Smooth muscle cell (in vitro differentiated cells): Measurements from ENCODE around the gene EIF4E3. TPM values are rescaled to one million over a fixed set of nuclear protein-coding genes. Genes with fewer than 3 reads are reported as not detected.

Experiments used
- DNase-seq: peaks from one replicate; lab custom pipeline; 2025; ENCODE audit not compliant: unreplicated experiment; lab: John Stamatoyannopoulos, UW
- H2AFZ ChIP-seq: fragments of 200-600 bp; sonication (generic); 2 replicates; pipeline ENCODE4 v1.6.0; 2016; ENCODE audit warnings: antibody characterized with exemption, low read depth, mild to moderate bottlenecking
- H3F3A ChIP-seq: fragments of 200-600 bp; sonication (generic); 2 replicates; pipeline ENCODE4 v1.6.0; 2017; ENCODE audit warnings: antibody characterized with exemption, low read depth
- H3K27ac ChIP-seq: fragments of 200-600 bp; sonication (generic); 2 replicates; pipeline ENCODE4 v1.5.1; 2016; ENCODE audit warnings: low read depth, mild to moderate bottlenecking
- H3K27me3 ChIP-seq: fragments of 200-600 bp; sonication (generic); 2 replicates; pipeline ENCODE4 v1.6.1; 2016; ENCODE audit warnings: low read depth, mild to moderate bottlenecking
- H3K36me3 ChIP-seq: fragments of 200-600 bp; sonication (generic); 2 replicates; pipeline ENCODE4 v1.5.1; 2016; ENCODE audit warnings: low read depth
- H3K4me1 ChIP-seq: fragments of 200-600 bp; sonication (generic); 2 replicates; pipeline ENCODE4 v1.5.1; 2016; ENCODE audit warnings: low read depth
- H3K4me2 ChIP-seq: fragments of 200-600 bp; sonication (generic); 2 replicates; pipeline ENCODE4 v1.6.0; 2016; ENCODE audit warnings: mild to moderate bottlenecking
- H3K4me3 ChIP-seq: fragments of 200-600 bp; sonication (generic); 2 replicates; pipeline ENCODE4 v1.5.1; 2016; ENCODE audit warnings: mild to moderate bottlenecking
- H3K79me2 ChIP-seq: fragments of 200-600 bp; sonication (generic); 2 replicates; pipeline ENCODE4 v1.6.0; 2016; ENCODE audit warnings: low read depth, mild to moderate bottlenecking
- H3K9ac ChIP-seq: fragments of 200-600 bp; sonication (generic); 2 replicates; pipeline ENCODE4 v1.6.0; 2016; ENCODE audit warnings: low read depth
- H3K9me3 ChIP-seq: fragments of 200-600 bp; sonication (generic); replicated peaks from 2 replicates; pipeline ENCODE4 v1.5.1; 2016; ENCODE audit warnings: low read depth
- H4K20me1 ChIP-seq: fragments of 200-600 bp; sonication (generic); 2 replicates; pipeline ENCODE4 v1.6.0; 2016; ENCODE audit warnings: low read depth
- CTCF ChIP-seq: fragments of 200-600 bp; sonication (generic); IDR thresholded peaks from 2 replicates; pipeline ENCODE4 v1.5.1; 2017; ENCODE audit warnings: borderline replicate concordance, mild to moderate bottlenecking, antibody characterized with exemption; ENCODE audit not compliant: insufficient read depth, poor library complexity, severe bottlenecking
- WGBS: methylation state at CpG from one replicate; pipeline ENCODE4 v1.1.7; 2016; ENCODE audit warnings: low lambda C conversion rate; 5-methylcytosine and 5-hydroxymethylcytosine counted together
- polyA plus RNA-seq: library from polyadenylated mRNA; unstranded; fragments of >200 nt; fragmentation: Nextera tagmentation; extraction: Ambion mirVana; gene quantifications from 2 replicates; pipeline ENCODE4 v1.2.1, GENCODE V29; 2016
- total RNA-seq: library from RNA; depleted of rRNA; stranded (reverse); fragments of >200 nt; gene quantifications from 2 replicates; pipeline ENCODE4 v1.2.3, GENCODE V29; 2014

EIF4E3 gene
- total and polyA plus RNA-seq, 2 experiments from 2014 or later: 2.3 to 3.5 TPM

GRCh38 chr3:71753701-71754609 lies 28.8 kb upstream of the EIF4E3 start, which contains the start of gene GPR27:
Gene GPR27 (plus strand): TSS chr3:71753855. CDS start chr3:71754050, 195 bp downstream.
- Histone ChIP-seq H3F3A (no peaks in the 10 kb centered on the region), H3K4me3 (peak within 1 kb of the TSS; percentile 45), H3K27ac (no peak within 1 kb of the TSS), H3K9me3 (no peaks in the 10 kb centered on the region), H3K4me1 (no peaks in the 10 kb centered on the region), H2AFZ (no peak within 1 kb of the TSS), H3K9ac (no peak within 1 kb of the TSS), H3K4me2 (peak within 1 kb of the TSS; percentile 87), H3K36me3 (no peaks in the 10 kb centered on the region), H4K20me1 (no peaks in the 10 kb centered on the region), H3K27me3 (peaks cover 78% of the 10 kb centered on the region), H3K79me2 (no peaks in the 10 kb centered on the region)
- WGBS: 1% methylated on average over 57 of the region's 131 CpGs
- peak; percentile 13 for DNase-seq
- TF ChIP-seq CTCF: no peak

- H2AFZ ChIP-seq: no peak overlapping the region
Measured at GRCh38 chr3:71752831-71753700, 27.9 kb upstream of the EIF4E3 start.

GRCh38 chr3:71751602-71752001 lies 26.4 kb upstream of the EIF4E3 start:
- H3K4me1 ChIP-seq: no peaks in the 10 kb centered on the region
- H3K79me2 ChIP-seq: no peaks in the 10 kb centered on the region
- no peak overlapping the region for H3K27ac ChIP-seq
- no peak overlapping the region for H3K4me3 ChIP-seq
- DNase-seq: no peak
- H3K4me2 ChIP-seq: no peak overlapping the region
- no peaks in the 10 kb centered on the region for H3F3A ChIP-seq
- 86% methylated on average over 4 of the region's 4 CpGs for WGBS
- H3K9ac ChIP-seq: no peak overlapping the region
- TF ChIP-seq CTCF: no peak
- peaks cover 56% of the 10 kb centered on the region for H3K27me3 ChIP-seq
- H3K36me3 ChIP-seq: no peaks in the 10 kb centered on the region
- no peaks in the 10 kb centered on the region for H3K9me3 ChIP-seq
- no peaks in the 10 kb centered on the region for H4K20me1 ChIP-seq
- no peak overlapping the region for H2AFZ ChIP-seq

More at GRCh38 chr3:71752831-71753700, 27.9 kb upstream of the EIF4E3 start:
- no peak for TF ChIP-seq CTCF
- Histone ChIP-seq H3F3A (no peaks in the 10 kb centered on the region), H3K4me1 (no peaks in the 10 kb centered on the region), H3K4me3 (peak overlapping the region; percentile 45), H3K27me3 (peaks cover 71% of the 10 kb centered on the region), H4K20me1 (no peaks in the 10 kb centered on the region), H3K36me3 (no peaks in the 10 kb centered on the region), H3K79me2 (no peaks in the 10 kb centered on the region), H3K9ac (no peak overlapping the region), H3K4me2 (peak overlapping the region; percentile 86), H3K27ac (no peak overlapping the region), H3K9me3 (no peaks in the 10 kb centered on the region)
- no peak for DNase-seq
- 15% methylated on average over 30 of the region's 68 CpGs for WGBS
